Activated naive CD8-positive, alpha-beta T cell treated with anti-CD3 and anti-CD28 coated beads for 36 hours (primary cell): Measurements from ENCODE around the gene P2RX5. TPM values are rescaled to one million over a fixed set of nuclear protein-coding genes. Genes with fewer than 3 reads are reported as not detected.
"Not testable (repeated sequence)": the region's sequence is repeated elsewhere in the genome, so short reads cannot be mapped to it uniquely, and the experiment has no call there.

Experiments
- DNase-seq: peaks from one replicate; pipeline ENCODE4 v3.0.0; 2021
- H3K27ac Mint-ChIP-seq: one replicate; pipeline ENCODE4 v1.8.0; 2022; ENCODE audit warnings: mild to moderate bottlenecking, moderate library complexity, mixed read lengths
- H3K27me3 Mint-ChIP-seq: one replicate; pipeline ENCODE4 v1.8.0; 2022; ENCODE audit warnings: mild to moderate bottlenecking, mixed read lengths
- H3K36me3 Mint-ChIP-seq: one replicate; pipeline ENCODE4 v1.8.0; 2021; ENCODE audit warnings: mild to moderate bottlenecking, mixed read lengths
- H3K4me1 Mint-ChIP-seq: one replicate; pipeline ENCODE4 v1.8.0; 2021; ENCODE audit warnings: mixed read lengths
- H3K4me3 Mint-ChIP-seq: one replicate; pipeline ENCODE4 v1.8.0; 2022; ENCODE audit warnings: mild to moderate bottlenecking, moderate library complexity, mixed read lengths
- H3K9me3 Mint-ChIP-seq: one replicate; pipeline ENCODE4 v1.8.0; 2022; ENCODE audit warnings: mixed read lengths
- total RNA-seq, 2 experiments: library from RNA; stranded (reverse); gene quantifications; one replicate each; pipeline ENCODE4 v1.2.3, GENCODE V29; 2021

The P2RX5 gene
- total RNA-seq, 2 experiments from 2014 or later, result 32.0 to 38.7 TPM

DNA sequence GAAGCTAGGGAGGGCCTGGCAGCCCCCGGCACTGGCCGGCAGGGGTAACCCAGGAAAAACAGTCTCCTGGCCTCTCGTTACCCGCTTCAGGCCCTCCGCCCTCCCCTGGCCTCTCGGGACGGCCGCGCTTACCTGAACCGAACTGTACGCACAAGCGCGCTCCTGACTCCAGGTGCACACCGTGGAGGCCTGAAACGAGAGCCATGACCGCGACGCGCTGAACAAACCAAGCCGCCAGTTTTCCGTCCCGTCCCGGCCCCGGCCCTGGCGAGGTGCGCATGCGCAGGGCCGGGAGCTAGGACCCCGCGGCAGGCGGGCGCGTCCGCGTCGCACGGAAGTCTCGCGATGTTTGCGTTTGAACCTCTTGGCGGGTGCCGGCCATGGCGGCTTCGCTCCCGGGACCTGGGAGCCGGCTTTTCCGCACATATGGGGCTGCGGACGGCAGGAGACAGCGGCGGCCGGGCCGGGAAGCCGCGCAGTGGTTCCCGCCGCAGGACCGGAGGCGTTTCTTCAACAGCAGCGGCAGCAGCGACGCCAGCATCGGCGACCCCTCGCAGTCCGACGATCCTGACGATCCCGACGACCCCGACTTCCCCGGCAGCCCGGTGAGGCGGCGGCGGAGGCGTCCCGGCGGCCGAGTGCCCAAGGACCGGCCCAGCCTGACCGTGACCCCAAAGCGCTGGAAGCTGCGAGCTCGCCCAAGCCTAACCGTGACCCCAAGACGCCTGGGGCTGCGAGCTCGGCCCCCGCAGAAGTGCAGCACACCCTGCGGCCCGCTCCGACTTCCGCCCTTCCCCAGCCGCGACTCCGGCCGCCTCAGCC, 27.8 kb upstream of the P2RX5 start, which contains the start of gene HASPIN:
Gene HASPIN (plus strand): TSS at position 348 of the 822 bp plus-strand sequence. CDS start 33 bp downstream, at position 381.
- H3K36me3 Mint-ChIP-seq, result peaks cover 63% of the 10 kb centered on the region
- no peaks in the 10 kb centered on the region for H3K9me3 Mint-ChIP-seq
- peak; percentile 96 for DNase-seq
- H3K4me3 Mint-ChIP-seq, result peak within 1 kb of the TSS; percentile 86
- H3K27ac Mint-ChIP-seq, result peak within 1 kb of the TSS; percentile 90
- H3K27me3 Mint-ChIP-seq, result peaks cover 3% of the 10 kb centered on the region
- H3K4me1 Mint-ChIP-seq, result peaks cover 53% of the 10 kb centered on the region

DNA sequence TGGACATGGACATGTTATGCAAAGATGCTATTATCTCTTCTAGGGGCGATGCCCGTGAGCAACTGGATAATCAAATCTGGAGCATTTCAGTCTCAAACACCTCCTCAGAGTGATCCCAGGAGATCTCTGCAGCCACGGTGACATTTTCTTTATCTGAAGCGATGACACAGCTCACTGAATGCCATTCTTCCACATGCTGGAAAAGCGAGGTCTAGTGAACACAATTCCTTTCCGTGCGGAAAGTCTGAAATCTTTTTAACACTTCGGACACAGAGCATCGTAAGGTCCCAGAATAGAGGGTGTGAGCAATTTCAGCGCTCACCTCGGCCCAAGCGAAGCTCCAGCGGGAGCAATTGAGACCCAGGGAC, 27.2 kb upstream of the P2RX5 start:
- Mint-ChIP-seq H3K4me3 (peak overlapping the region; percentile 86), H3K27ac (peak overlapping the region; percentile 90), H3K27me3 (peaks cover 3% of the 10 kb centered on the region), H3K36me3 (peaks cover 67% of the 10 kb centered on the region), H3K4me1 (peaks cover 56% of the 10 kb centered on the region), H3K9me3 (no peaks in the 10 kb centered on the region)
- no peak for DNase-seq

DNA sequence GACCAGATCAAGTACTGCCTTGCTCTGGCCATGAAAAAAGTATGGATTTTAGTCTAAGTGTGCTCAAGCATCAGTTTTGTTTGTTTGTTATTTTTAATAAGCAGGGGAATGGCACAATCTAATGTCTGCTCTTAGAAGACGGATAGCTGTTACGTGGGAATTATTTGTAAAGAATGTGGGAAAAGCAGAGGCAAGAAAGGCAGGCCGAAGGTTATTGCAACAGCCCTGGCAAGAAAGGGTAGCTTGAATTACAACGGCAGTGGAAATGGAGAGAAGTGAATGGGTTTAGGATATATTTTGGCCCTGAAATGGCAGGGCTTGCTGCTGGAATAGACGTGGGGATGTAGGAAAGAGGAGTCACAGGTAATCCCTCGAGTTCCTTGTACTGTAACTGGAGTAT, 26.8 kb upstream of the P2RX5 start:
- peaks cover 3% of the 10 kb centered on the region for H3K27me3 Mint-ChIP-seq
- peaks cover 55% of the 10 kb centered on the region for H3K4me1 Mint-ChIP-seq
- H3K36me3 Mint-ChIP-seq, result peaks cover 64% of the 10 kb centered on the region
- no peaks in the 10 kb centered on the region for H3K9me3 Mint-ChIP-seq
- peak overlapping the region; percentile 86 for H3K4me3 Mint-ChIP-seq
- no peak for DNase-seq
- H3K27ac Mint-ChIP-seq, result peak overlapping the region; percentile 90

DNA sequence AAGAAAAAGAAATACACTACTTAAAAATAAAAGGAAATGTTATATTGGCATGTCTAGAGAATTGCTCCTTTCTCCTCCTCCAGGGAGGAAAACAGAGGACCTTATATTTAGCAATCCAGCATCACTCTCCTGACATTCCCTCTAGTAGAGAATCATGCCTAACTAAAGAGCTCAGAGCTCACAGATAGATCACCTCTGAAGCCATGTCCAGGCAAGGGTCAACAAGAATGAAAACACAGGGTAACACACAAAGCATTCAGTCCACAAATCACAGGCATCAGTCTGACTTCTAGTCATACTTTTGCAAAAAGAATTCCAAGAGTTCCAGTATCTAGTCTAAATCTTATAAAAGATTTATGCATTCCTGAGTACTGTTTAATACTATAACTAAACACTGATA, 23.3 kb upstream of the P2RX5 start:
- no peak overlapping the region for H3K4me3 Mint-ChIP-seq
- H3K36me3 Mint-ChIP-seq, result peaks cover 56% of the 10 kb centered on the region
- no peaks in the 10 kb centered on the region for H3K9me3 Mint-ChIP-seq
- H3K27me3 Mint-ChIP-seq, result no peaks in the 10 kb centered on the region
- H3K4me1 Mint-ChIP-seq, result peaks cover 34% of the 10 kb centered on the region
- H3K27ac Mint-ChIP-seq, result no peak overlapping the region
- DNase-seq, result no peak

DNA sequence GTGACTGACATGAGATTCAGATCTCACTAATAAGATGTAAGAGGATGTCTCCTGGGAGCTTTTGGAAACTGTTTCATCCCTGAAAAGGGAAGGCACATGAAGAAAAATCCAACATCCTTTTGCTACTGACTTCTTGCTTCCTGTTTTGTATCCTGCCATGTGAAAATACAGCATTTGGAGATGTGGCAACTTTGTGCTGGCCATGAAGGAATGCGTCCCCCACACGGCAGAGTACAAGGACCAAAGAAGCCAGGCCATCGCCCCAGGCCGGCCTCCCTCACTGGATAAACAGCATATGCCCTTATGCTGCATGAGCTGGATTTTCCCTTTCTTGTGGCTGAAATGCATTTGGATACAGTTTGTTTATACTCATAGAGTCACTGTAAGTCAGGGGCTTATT, 22.2 kb upstream of the P2RX5 start:
- Mint-ChIP-seq H3K27ac (no peak overlapping the region), H3K27me3 (no peaks in the 10 kb centered on the region), H3K4me1 (peaks cover 37% of the 10 kb centered on the region), H3K4me3 (no peak overlapping the region), H3K36me3 (peaks cover 58% of the 10 kb centered on the region), H3K9me3 (no peaks in the 10 kb centered on the region)
- DNase-seq, result no peak

DNA sequence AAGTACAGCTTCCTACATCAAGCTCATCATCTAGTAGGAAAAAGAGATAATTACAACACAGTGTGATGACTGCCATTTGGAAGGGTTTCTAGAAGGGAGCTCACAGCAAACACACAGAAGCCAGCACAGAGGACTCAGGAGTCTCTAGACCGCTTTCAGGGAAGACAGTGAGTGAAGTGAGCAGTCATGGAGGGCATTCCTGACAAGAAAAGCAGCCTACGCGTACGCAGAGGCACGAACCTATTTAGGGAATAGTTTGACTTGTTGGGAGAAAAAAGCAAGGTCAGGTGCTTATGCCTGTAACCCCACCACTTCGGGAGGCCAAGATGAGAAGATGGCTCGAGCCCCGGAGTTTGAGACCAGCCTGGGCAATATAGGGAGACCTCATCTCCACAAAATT, 19.3 kb upstream of the P2RX5 start:
- Mint-ChIP-seq H3K27me3 (no peaks in the 10 kb centered on the region), H3K36me3 (peaks cover 53% of the 10 kb centered on the region), H3K27ac (no peak overlapping the region), H3K9me3 (no peaks in the 10 kb centered on the region), H3K4me3 (no peak overlapping the region), H3K4me1 (peaks cover 41% of the 10 kb centered on the region)
- DNase-seq, result no peak

DNA sequence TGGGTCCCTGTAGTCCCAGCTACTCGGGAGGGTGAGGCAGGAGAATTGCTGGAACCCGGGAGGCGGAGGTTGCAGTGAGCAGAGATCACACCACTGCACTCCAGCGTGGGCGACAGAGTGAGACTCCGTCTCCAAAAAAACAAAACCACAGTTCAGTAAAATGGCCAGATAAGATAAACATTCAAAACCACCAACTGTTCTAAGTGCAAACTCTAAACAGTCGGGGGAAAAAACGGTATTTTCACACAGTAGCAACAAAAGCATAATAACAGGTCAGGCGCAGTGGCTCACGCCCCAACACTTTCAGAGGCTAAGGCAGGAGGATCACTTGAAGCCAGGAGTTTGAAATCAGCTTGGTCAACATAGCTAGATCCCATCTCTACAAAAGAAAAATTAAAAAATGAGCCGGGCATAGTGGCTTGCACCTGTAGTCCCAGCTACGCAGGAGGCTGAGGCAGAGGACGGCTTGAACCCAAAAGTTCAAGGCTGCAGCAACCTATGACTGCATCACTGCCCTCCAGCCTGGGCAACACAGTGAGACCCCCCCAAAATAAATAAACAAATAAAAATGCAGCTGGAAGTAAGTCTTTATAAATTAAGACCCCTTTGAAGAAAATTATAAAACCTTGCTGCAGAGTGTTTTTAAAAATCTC, 17.0 kb upstream of the P2RX5 start:
- H3K9me3 Mint-ChIP-seq, result no peaks in the 10 kb centered on the region
- DNase-seq, result peak; percentile 24
- peaks cover 40% of the 10 kb centered on the region for H3K36me3 Mint-ChIP-seq
- H3K27ac Mint-ChIP-seq, result peak overlapping the region; percentile 84
- H3K27me3 Mint-ChIP-seq, result no peaks in the 10 kb centered on the region
- peak overlapping the region; percentile 15 for H3K4me3 Mint-ChIP-seq
- peaks cover 46% of the 10 kb centered on the region for H3K4me1 Mint-ChIP-seq

DNA sequence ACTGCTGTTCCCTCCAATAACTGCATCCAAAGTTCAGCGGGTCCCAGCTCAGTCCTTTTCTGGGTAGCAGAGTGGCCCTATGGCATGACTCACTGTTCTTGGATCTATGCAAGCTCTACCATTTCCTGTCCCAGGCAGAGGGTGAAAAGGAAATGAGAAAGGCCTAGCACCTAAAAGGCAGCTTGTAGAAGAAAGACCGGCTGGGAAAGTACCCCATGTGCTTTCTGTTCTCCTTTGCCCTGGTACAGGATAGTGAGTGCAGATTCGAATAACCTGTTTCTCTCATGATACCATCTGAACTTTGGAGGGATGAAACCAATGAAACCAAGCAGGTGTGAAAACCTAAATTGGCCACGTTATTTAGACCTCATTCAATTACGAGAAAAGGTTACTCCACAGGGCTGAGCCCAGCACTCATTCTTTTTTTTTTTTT, 15.0 kb upstream of the P2RX5 start:
- H3K9me3 Mint-ChIP-seq, result no peaks in the 10 kb centered on the region
- peak overlapping the region; percentile 80 for H3K27ac Mint-ChIP-seq
- H3K4me3 Mint-ChIP-seq, result peak overlapping the region; percentile 22
- peaks cover 29% of the 10 kb centered on the region for H3K36me3 Mint-ChIP-seq
- H3K27me3 Mint-ChIP-seq, result no peaks in the 10 kb centered on the region
- peaks cover 44% of the 10 kb centered on the region for H3K4me1 Mint-ChIP-seq
- peak; percentile 75 for DNase-seq

DNA sequence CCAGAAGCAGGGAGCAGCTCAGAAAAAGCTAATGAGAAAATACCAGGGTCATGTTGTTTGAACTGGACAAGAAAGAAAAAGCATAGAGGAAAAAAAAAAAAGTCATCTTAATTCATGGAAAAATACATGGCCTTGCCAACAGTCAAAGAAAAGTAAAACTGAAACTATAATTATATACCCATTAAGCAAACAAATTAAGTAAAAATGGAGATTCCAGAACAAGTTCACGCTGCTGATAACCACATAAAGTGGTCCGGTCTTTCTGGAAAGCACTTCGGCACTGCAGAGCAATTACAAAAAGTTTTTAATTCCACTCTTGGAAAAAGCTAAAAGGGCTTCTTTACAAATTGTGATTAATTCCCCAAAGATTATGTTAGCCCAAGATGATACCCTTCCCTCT, 12.4 kb upstream of the P2RX5 start:
- H3K27ac Mint-ChIP-seq, result peak overlapping the region; percentile 76
- H3K4me1 Mint-ChIP-seq, result peaks cover 42% of the 10 kb centered on the region
- H3K4me3 Mint-ChIP-seq, result no peak overlapping the region
- H3K27me3 Mint-ChIP-seq, result no peaks in the 10 kb centered on the region
- no peaks in the 10 kb centered on the region for H3K9me3 Mint-ChIP-seq
- no peak for DNase-seq
- H3K36me3 Mint-ChIP-seq, result peaks cover 18% of the 10 kb centered on the region

DNA sequence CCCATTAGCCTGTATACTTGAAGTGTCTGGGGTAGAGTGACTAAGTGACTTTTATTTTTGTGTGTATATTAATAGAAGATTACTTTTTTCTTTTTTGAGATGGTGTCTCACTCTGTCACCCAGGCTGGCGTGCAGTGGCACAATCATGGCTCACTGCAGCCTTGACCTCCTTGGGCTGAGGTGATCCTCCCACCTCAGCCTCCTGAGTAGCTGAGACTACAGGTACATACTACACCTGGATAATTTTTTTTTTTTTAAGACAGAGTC, 9.7 kb upstream of the P2RX5 start:
- not testable (repeated sequence) for H3K36me3 Mint-ChIP-seq, H3K27me3 Mint-ChIP-seq, DNase-seq, H3K4me3 Mint-ChIP-seq, H3K27ac Mint-ChIP-seq, H3K9me3 Mint-ChIP-seq
- peaks cover 23% of the 10 kb centered on the region for H3K4me1 Mint-ChIP-seq

DNA sequence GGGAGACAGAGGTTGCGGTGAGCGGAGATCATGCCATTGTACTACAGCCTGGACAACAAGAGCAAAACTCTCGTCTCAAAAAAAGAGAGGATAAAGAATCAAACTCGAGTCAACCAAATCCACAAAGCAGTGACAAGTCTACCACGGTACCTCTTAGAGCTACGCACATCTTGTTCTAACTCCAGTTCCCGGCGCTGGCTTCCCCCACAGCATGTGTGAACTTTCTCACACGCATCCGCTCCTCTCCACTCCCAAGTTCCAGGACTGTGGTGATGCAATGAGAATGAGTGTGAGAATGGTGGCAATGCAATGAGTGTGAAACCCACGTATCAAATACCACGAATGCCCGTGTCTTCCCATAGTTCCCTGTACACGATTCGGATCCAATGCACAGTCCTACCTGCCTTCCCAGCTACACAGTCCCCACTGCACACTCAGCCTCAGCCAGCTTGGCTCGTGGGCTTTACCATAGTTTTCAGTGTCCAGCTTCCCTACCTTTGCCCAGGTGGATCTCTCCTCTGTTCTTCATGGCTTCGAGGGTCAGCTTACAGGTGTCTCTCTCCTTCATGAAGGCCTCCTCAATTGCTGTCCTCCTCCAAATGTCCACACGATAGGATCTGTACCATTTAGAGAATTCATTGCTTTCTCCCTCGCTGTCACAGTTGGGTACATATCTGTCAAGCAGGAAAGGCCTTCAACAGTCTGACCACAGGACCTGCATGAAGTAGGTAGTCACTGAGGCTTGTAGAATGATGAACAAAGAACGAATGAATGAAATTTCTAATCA, 9.2 kb upstream of the P2RX5 start:
- peaks cover 2% of the 10 kb centered on the region for H3K36me3 Mint-ChIP-seq
- H3K27ac Mint-ChIP-seq, result no peak overlapping the region
- no peaks in the 10 kb centered on the region for H3K27me3 Mint-ChIP-seq
- no peak overlapping the region for H3K4me3 Mint-ChIP-seq
- H3K9me3 Mint-ChIP-seq, result peaks cover 4% of the 10 kb centered on the region
- H3K4me1 Mint-ChIP-seq, result peaks cover 20% of the 10 kb centered on the region
- DNase-seq, result no peak

DNA sequence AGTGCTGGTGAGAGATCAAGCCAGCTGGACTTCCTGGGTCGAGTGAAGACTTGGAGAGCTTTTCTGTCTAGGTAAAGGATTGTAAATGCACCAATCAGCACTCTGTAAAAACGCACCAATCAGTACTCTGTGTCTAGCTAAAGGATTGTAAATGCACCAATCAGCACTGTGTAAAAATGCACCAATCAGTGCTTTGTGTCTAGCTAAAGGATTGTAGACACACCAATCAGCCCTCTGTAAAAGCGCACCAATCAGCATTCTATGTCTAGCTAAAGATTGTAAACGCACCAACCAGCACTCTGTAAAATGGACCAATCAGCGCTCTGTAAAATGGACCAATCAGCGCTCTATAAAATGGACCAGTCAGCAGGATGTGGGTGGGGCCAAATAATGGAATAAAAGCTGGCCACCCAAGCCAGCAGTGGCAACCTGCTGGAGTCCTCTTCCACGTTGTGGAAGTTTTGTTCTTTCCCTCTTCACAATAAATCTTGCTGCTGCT, 6.1 kb upstream of the P2RX5 start:
- not testable (repeated sequence) for H3K4me3 Mint-ChIP-seq, H3K9me3 Mint-ChIP-seq, H3K27me3 Mint-ChIP-seq

DNA sequence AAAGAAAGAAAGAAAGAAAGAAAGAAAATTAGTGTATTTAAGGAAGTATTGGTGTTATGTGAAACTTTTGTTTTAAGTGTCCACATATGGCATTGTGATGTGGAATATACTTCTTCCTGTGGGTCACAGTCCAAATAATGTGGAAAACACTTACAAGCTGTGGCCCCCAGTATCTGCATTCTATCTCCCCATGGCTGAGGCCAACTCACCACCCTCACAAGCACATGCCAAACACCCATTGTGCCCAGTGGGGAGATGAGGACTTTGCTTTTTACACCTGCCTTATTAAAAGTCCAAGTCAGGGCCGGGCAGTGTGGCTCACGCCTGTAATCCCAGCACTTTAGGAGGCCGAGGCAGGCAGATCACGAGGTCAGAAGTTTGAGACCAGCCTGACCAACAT, 4.0 kb upstream of the P2RX5 start:
- Mint-ChIP-seq H3K4me1 (peaks cover 6% of the 10 kb centered on the region), H3K36me3 (peaks cover 2% of the 10 kb centered on the region), H3K4me3 (no peak overlapping the region), H3K9me3 (peaks cover 6% of the 10 kb centered on the region), H3K27me3 (no peaks in the 10 kb centered on the region), H3K27ac (no peak overlapping the region)
- DNase-seq, result no peak

More for the DNA sequence above, 6.1 kb upstream of the P2RX5 start:
- DNase-seq, H3K36me3 Mint-ChIP-seq, H3K4me1 Mint-ChIP-seq, H3K27ac Mint-ChIP-seq: not testable (repeated sequence)

DNA sequence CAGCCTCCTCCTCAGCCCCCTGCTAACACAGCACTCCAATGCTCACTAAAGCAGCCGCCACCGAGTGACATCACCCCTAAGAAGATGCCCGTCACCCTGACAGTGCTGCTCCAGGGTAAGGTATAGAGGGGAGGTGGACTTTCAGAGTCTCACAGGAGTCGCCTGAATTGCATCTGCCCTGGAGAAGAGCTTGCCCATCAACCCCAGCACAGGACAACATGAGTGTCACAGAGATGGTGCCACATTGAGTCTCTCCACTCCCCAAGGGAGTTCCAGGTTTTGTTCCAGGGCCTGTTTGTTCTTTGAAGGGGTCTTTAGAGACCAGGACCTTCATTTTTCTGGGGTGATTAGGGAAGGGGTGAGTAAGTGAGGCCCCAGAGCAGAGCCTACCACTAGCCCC, 2.2 kb upstream of the P2RX5 start:
- peaks cover 16% of the 10 kb centered on the region for H3K4me1 Mint-ChIP-seq
- H3K9me3 Mint-ChIP-seq, result peaks cover 6% of the 10 kb centered on the region
- no peaks in the 10 kb centered on the region for H3K27me3 Mint-ChIP-seq
- H3K27ac Mint-ChIP-seq, result no peak overlapping the region
- no peak for DNase-seq
- no peak overlapping the region for H3K4me3 Mint-ChIP-seq
- peaks cover 2% of the 10 kb centered on the region for H3K36me3 Mint-ChIP-seq

DNA sequence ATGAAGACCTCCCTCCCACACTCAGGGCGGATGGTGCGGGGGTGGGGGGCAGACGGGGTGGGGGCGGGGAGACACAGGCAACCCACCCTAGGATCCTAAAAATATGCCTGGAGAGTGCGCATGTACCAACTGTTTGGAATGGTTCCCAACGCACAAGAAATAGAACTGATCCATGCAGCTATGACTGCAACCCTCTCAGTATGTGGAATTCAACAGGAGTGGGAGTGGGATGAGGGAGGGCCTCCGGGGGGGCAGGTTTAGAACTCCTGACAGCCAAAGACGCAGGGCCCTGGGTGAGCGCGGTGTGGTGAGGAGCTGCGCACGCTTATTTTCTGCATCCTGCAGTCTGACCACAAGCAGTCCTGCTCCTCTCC, 1.1 kb upstream of the P2RX5 start:
- Mint-ChIP-seq H3K9me3 (peaks cover 2% of the 10 kb centered on the region), H3K4me3 (no peak overlapping the region), H3K4me1 (peaks cover 17% of the 10 kb centered on the region), H3K36me3 (no peaks in the 10 kb centered on the region), H3K27ac (no peak overlapping the region), H3K27me3 (no peaks in the 10 kb centered on the region)
- DNase-seq, result no peak
